ENCODE results near the gene RGS17. TPM values are rescaled to one million over a fixed set of nuclear protein-coding genes. Genes with fewer than 3 reads are reported as not detected.

The RGS17 gene
- total RNA-seq, 4 donors from 2014 or later: 0.88 to 4.8 (median 0.91) TPM; not detected in 1

GRCh38 chr6:153096031-153096430, 35.1 kb downstream of the RGS17 start:
- no peak overlapping the region for H3K27ac ChIP-seq

GRCh38 chr6:153092082-153093013, 38.7 kb downstream of the RGS17 start:
- Histone ChIP-seq H3K4me3 (no peak overlapping the region), H3K9me3 (no peaks in the 10 kb centered on the region), H3K4me1 (no peaks in the 10 kb centered on the region), H3K36me3 (no peaks in the 10 kb centered on the region), H3K27me3 (no peaks in the 10 kb centered on the region), H3K27ac (no peak overlapping the region)
- TF ChIP-seq CTCF (IDR thresholded peaks at IDR 0.05) (no peak), POLR2A (IDR thresholded peaks at IDR 0.05) (no peak)
- intact Hi-C loops (cut with DNase I; ENCODE audit: low total_unique reads): no loop called here
- no peak for DNase-seq

More at GRCh38 chr6:153096031-153096430, 35.1 kb downstream of the RGS17 start:
- no peaks in the 10 kb centered on the region for H3K9me3 ChIP-seq
- intact Hi-C loops (cut with DNase I; ENCODE audit: low total_unique reads): no loop called here
- no peak for DNase-seq
- no peaks in the 10 kb centered on the region for H3K36me3 ChIP-seq
- no peak overlapping the region for H3K4me3 ChIP-seq
- no peaks in the 10 kb centered on the region for H3K27me3 ChIP-seq
- TF ChIP-seq POLR2A (IDR thresholded peaks at IDR 0.05) (no peak), CTCF (IDR thresholded peaks at IDR 0.05) (no peak)
- no peaks in the 10 kb centered on the region for H3K4me1 ChIP-seq

GRCh38 chr6:153090241-153090930, 40.7 kb downstream of the RGS17 start:
- Histone ChIP-seq H3K4me3 (no peak overlapping the region), H3K36me3 (no peaks in the 10 kb centered on the region), H3K27ac (no peak overlapping the region), H3K27me3 (no peaks in the 10 kb centered on the region), H3K9me3 (no peaks in the 10 kb centered on the region), H3K4me1 (no peaks in the 10 kb centered on the region)
- TF ChIP-seq POLR2A (IDR thresholded peaks at IDR 0.05) (no peak), CTCF (IDR thresholded peaks at IDR 0.05) (no peak)
- no peak for DNase-seq
- intact Hi-C loops (cut with DNase I; ENCODE audit: low total_unique reads): no loop called here

GRCh38 chr6:153088796-153089195, 42.3 kb downstream of the RGS17 start:
- Histone ChIP-seq H3K27ac (no peak overlapping the region), H3K9me3 (no peaks in the 10 kb centered on the region), H3K4me3 (no peak overlapping the region), H3K27me3 (no peaks in the 10 kb centered on the region), H3K36me3 (no peaks in the 10 kb centered on the region), H3K4me1 (no peaks in the 10 kb centered on the region)
- no peak for DNase-seq
- TF ChIP-seq POLR2A (IDR thresholded peaks at IDR 0.05) (no peak), CTCF (IDR thresholded peaks at IDR 0.05) (no peak)
- intact Hi-C loops (cut with DNase I; ENCODE audit: low total_unique reads): no loop called here

GRCh38 chr6:153087436-153087835, 43.6 kb downstream of the RGS17 start:
- Histone ChIP-seq H3K4me3 (no peak overlapping the region), H3K4me1 (no peaks in the 10 kb centered on the region), H3K27me3 (no peaks in the 10 kb centered on the region), H3K27ac (no peak overlapping the region), H3K9me3 (no peaks in the 10 kb centered on the region), H3K36me3 (no peaks in the 10 kb centered on the region)
- TF ChIP-seq CTCF (IDR thresholded peaks at IDR 0.05) (no peak), POLR2A (IDR thresholded peaks at IDR 0.05) (no peak)
- intact Hi-C loops (cut with DNase I; ENCODE audit: low total_unique reads): no loop called here
- no peak for DNase-seq

Data from uterus (tissue), 4 donors.